Measurements from ENCODE around the gene SUSD4. TPM values are rescaled to one million over a fixed set of nuclear protein-coding genes. Genes with fewer than 3 reads are reported as not detected.
A peak's percentile ranks its signal among the peaks of the same experiment; 100 is the strongest.
"Not testable (repeated sequence)": the region's sequence is repeated elsewhere in the genome, so short reads cannot be mapped to it uniquely, and the experiment has no call there.

The SUSD4 gene, protein sequence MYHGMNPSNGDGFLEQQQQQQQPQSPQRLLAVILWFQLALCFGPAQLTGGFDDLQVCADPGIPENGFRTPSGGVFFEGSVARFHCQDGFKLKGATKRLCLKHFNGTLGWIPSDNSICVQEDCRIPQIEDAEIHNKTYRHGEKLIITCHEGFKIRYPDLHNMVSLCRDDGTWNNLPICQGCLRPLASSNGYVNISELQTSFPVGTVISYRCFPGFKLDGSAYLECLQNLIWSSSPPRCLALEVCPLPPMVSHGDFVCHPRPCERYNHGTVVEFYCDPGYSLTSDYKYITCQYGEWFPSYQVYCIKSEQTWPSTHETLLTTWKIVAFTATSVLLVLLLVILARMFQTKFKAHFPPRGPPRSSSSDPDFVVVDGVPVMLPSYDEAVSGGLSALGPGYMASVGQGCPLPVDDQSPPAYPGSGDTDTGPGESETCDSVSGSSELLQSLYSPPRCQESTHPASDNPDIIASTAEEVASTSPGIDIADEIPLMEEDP
- 10 to 100 TPM; 14.8 to 19.4 (median 16.6) TPM for polyA plus RNA-seq (ENCODE audit: insufficient read length in 3 of 3)

DNA sequence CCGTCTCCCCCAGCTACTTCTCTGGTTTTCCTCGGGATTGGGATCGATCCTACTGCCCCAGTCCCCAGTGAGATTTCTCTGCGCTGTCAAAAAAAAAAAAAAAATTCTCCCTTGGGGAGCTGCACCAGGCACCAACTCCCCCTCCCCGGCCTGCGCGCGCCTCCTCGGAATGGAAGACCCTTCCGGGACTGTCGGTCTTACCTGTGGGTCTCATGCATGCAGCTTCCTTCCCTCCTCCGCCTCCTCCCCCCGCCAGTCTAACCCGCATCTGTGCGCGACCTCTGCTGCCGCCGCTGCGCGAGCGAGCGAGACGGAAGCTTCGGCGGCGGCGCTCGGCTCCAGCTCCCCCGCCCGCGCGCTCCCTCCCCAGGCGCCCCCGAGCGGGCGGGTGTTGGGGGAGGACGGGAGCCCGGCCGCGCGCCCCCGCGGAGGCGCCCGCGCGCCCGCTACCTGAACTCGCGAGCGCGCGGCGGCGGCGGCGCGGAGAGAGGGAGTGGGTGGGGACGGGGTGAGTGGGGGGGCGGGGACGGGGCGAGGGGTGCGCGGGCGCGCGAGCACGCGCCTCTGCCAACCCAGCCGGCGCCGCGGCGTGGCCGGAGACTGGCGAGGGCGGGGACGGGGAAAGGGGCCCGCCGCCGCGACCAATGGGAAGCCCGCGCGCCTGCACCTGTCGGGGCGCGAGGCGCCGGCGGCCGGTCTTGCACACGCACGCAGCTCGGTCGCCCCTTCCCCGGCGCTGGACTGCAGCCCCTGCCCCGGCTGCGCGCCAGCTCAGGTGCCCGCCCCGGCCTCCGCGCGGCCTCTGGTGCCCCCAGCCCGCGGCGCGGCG, at the start of gene SUSD4:
SUSD4 (minus strand) TSS at position 321 of the 829 bp plus-strand sequence. CDS start 751 bp downstream, outside the sequence.
- DNase-seq (ENCODE audit: low read depth in 3 of 3, low spot score in 2 of 3), result peak in 1 of 3 donors; percentile 49

GRCh38 chr1:223413216-223413615, 49.2 kb upstream of the SUSD4 start:
- no peak for DNase-seq (ENCODE audit: low read depth in 3 of 3, low spot score in 2 of 3)

DNA sequence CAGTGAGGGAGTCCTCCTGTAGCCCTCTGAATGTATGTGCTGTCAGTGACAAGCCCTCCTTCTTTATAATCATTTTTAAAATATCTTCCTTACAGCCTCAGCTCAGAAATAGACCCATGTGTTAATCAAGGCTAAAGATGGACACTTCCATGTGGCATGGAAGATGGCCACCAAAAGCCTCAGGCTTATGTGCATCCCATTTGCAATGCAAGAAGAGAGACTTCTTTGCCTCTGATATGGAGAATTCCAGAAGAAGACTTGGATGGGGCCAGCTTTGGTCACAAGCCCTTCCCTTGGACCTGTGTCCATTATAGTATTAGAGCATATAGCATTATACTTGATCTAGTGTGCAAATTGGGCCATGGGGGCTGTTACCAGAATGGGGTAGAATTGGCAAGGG, 47.7 kb upstream of the SUSD4 start:
- DNase-seq (ENCODE audit: low read depth in 3 of 3, low spot score in 2 of 3), result no peak

DNA sequence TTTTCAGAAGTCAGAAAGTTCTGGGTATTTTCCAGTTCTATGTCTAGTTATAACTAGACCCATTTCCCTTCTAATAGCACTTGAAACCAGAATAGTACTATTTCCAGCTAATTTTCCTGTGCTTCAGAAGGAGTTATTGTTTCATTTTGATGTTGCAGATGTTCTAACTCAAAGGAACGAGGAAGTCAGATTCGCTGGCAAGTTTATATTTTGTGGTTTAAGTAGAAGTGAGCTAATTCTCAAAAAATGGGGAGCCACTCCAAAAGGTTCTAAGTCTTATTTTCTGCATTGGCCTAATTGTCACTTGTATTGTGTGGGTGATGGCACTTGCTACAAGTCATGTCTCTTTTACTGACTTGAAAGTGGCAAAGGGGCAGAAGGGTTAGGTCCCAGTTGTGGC, 47.3 kb upstream of the SUSD4 start:
- DNase-seq (ENCODE audit: low read depth in 3 of 3, low spot score in 2 of 3), result no peak

DNA sequence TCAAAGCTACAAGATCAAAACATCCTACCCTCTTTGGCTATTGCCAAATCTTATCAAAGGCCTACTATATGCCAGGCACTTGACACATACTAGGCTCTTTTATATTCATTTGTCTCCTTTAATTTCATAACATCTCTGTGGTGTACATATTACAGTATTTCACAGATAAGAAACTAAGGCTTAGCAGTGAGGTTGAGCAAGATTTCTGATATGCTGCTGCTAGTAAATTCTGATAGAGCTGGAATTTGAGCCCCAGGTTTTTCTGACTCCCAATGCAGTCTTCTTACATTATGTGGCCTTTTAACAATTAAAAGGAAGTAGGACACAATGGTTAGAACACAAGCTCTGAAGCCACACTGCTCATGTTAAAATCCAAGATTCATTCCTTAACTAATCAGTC, 46.1 kb upstream of the SUSD4 start:
- DNase-seq (ENCODE audit: low read depth in 3 of 3, low spot score in 2 of 3), result no peak

GRCh38 chr1:223405507-223405906, 41.5 kb upstream of the SUSD4 start:
- DNase-seq (ENCODE audit: low read depth in 3 of 3, low spot score in 2 of 3), result no peak

DNA sequence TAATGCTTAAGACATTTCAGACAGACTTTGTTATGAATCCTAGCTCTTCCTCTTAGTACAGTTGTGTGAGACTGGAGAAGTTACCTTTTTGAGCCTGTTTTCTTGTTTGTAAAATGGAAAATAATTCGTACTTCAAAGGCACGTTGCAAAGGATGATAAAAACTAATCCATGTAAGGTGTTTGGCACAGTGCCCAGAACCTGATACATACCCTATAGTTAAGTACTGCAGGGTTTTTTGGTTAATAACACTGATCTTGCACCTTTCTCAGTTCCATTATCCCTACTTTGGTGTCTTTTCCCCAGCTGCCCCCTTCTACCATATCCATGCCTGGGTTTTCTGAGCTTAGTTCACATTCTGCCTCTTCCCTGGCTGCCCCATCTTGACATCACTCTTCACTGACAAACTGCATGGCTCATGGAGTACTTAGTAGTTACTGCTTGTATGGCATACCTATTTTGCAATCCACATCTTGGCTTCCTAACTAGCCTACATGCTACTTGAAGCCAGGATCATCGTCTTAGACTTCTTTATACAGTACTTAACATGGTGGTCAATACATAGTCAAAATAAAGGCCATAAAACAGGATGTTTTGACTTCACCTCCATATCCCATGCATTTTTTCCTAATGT, 39.3 kb upstream of the SUSD4 start:
- DNase-seq (ENCODE audit: low read depth in 3 of 3, low spot score in 2 of 3), result no peak

- no peak for DNase-seq (ENCODE audit: low read depth in 3 of 3, low spot score in 2 of 3)
Measured at GRCh38 chr1:223402790-223403142, 38.8 kb upstream of the SUSD4 start.

- no peak for DNase-seq (ENCODE audit: low read depth in 3 of 3, low spot score in 2 of 3)
Measured at GRCh38 chr1:223401873-223402789, 38.2 kb upstream of the SUSD4 start.

- not testable (repeated sequence) for DNase-seq (ENCODE audit: low read depth in 3 of 3, low spot score in 2 of 3)
Measured at GRCh38 chr1:223399393-223399792, 35.4 kb upstream of the SUSD4 start.

GRCh38 chr1:223394706-223395105, 30.7 kb upstream of the SUSD4 start:
- DNase-seq (ENCODE audit: low read depth in 3 of 3, low spot score in 2 of 3), result no peak

- no peak for DNase-seq (ENCODE audit: low read depth in 3 of 3, low spot score in 2 of 3)
Measured at GRCh38 chr1:223394242-223394641, 30.3 kb upstream of the SUSD4 start.

GRCh38 chr1:223393275-223394214, 29.6 kb upstream of the SUSD4 start, which contains the start of gene CCDC185:
TSS of gene CCDC185 (plus strand) at chr1:223393415. CDS start at chr1:223393476, 61 bp downstream.
- DNase-seq (ENCODE audit: low read depth in 3 of 3, low spot score in 2 of 3), result peak in 1 of 3 donors; percentile 1

DNA sequence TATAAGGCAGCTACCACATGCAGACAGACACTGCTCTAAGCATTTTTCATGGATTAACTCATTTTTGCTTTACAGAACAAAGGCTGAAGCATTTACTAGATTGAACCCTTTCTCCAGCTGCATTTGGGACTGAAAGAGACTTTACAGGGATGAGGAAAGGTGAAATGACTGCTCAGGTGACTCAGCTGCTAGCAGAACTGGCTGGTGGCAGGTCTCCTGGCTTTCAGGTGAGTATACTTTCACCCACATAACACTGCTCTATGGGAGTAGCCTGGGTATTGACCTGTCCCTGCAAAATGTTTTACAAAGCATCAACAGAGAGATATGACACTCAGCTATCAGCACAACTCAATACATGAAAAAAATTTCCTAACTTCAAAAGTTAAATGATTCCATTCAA, 26.6 kb upstream of the SUSD4 start:
- no peak for DNase-seq (ENCODE audit: low read depth in 3 of 3, low spot score in 2 of 3)

DNA sequence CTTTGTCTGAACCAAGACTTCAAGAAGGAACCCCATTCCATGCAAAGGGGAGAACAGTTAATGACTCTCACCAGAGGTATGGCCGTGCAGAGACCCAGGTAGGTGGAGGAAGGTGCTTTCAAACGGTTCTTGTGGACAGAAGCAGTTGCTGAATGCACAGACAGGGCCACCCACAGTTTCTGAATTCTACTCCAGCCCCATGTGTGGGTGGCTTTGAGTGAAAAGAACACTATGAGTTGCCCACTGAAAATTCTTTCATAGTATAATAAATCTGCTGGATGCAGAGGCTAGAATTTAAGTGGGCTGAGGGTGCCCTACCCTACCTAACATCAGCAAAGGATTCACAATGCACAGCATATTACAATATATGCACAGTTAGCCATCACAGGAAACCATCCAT, 22.0 kb upstream of the SUSD4 start:
- no peak for DNase-seq (ENCODE audit: low read depth in 3 of 3, low spot score in 2 of 3)

DNA sequence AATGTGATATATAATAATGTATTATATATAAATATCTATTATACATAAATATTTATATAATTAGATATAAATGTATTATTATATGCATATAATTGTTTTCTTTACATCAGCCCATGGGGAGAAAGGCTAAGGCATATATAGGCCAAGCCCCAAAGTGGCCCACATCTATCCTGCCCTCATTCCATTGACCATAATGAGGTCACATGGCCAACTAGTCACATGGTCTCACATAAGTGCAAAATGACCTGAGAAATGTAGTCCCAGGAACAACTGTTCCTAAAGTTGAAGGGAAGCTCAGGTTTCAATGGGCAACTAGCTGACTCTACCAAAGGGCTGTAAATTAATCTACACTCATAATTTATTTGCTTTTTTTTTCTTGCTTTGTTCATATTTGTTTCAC, 14.8 kb upstream of the SUSD4 start:
- no peak for DNase-seq (ENCODE audit: low read depth in 3 of 3, low spot score in 2 of 3)

DNA sequence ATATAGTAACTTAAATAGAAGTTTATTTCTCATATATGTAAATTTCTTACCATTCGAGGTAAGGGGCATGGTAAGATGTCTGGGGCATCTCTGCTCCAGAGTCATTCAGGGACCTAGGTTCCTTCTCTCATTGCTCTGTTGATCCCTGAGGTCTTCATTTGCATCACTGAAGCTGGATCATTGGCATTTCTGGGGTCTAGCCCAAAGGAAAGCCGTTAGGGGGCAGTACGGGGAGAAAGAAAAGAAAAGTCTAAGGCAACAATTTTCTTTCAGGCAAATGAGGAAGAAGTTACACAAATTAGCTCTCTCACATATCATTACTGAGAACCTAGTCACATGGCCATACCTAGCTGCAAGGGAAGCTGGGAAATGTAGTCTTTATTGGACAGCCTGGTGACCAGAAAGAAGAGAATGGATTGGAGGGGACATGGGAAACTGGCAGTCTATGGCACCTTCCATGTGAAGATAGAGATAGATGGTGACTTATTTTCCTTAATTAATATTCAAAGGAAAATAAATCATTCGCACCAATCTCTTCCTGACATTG, 10.2 kb upstream of the SUSD4 start:
- no peak for DNase-seq (ENCODE audit: low read depth in 3 of 3, low spot score in 2 of 3)

DNA sequence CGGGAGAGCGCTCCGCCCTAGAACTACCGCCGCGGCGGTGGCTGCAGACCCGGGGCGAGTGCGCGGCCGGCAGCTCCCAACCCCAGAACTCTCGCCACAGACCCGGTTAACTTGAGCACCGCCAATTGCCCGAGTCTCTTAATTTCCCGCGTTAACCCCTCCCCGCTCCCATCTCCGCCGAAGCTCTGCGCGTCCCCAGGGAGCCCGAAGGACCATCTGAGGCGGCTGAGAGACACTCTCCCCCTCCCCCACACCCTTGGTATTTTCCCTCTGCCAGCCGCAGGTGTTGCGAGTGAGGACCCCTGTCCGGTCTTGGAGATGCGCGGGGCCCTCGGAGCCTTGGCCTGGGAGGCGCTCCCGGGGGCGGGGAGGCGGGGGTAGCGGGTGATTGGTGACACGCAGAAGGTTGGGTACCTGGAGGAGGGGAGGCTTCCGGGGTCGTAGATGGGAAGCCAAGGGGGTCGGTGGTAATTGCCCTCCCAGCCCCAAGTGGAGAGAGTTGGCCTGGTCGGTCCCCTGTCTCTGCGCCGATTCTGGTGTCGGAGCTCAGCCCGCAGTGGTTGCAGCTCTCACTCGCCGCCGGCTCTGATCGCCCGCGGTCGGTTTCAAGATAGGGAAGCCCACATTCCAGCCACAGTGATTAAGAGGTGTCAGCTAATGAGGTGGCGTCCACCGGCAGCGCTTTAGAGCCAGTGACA, 858 bp upstream of the SUSD4 start:
- DNase-seq (ENCODE audit: low read depth in 3 of 3, low spot score in 2 of 3), result no peak

Measured in right renal cortex interstitium (tissue), 3 donors.